NCI-H2227 treated with DMSO at 0.1 percent for 48 hours (cell line): ENCODE results near the gene TSSC4.

ENCODE experiments used
- DNase-seq: peaks from one replicate; lab custom pipeline; 2025; lab: John Stamatoyannopoulos, UW

The TSSC4 gene

GRCh38 chr11:2386591-2386990 is 14.0 kb upstream of the TSSC4 start:
- DNase-seq: no peak

- DNase-seq: no peak
These were observed 13.1 kb upstream of the TSSC4 start for GRCh38 chr11:2387266-2387987.

- no peak for DNase-seq
These were observed 11.8 kb upstream of the TSSC4 start for GRCh38 chr11:2388431-2389376.

GRCh38 chr11:2389377-2390026 is 11.0 kb upstream of the TSSC4 start:
- no peak for DNase-seq

- no peak for DNase-seq
These were observed 10.3 kb upstream of the TSSC4 start for GRCh38 chr11:2390091-2390724.

- peak; percentile 34 for DNase-seq
These were observed 9.8 kb upstream of the TSSC4 start for GRCh38 chr11:2390725-2391151.

- no peak for DNase-seq
These were observed 9.2 kb upstream of the TSSC4 start for GRCh38 chr11:2391181-2391975.

GRCh38 chr11:2392241-2392959 is 8.2 kb upstream of the TSSC4 start:
- no peak for DNase-seq

GRCh38 chr11:2393111-2393868 is 7.3 kb upstream of the TSSC4 start:
- DNase-seq: no peak

GRCh38 chr11:2393941-2394817 is 6.4 kb upstream of the TSSC4 start:
- no peak for DNase-seq

GRCh38 chr11:2394818-2395105 is 5.8 kb upstream of the TSSC4 start:
- DNase-seq: no peak

- DNase-seq: no peak
These were observed 5.3 kb upstream of the TSSC4 start for GRCh38 chr11:2395211-2395730.

- no peak for DNase-seq
These were observed 4.7 kb upstream of the TSSC4 start for GRCh38 chr11:2395856-2396255.

GRCh38 chr11:2396471-2396870 is 4.1 kb upstream of the TSSC4 start:
- DNase-seq: no peak

GRCh38 chr11:2397005-2397404 is 3.5 kb upstream of the TSSC4 start:
- no peak for DNase-seq

GRCh38 chr11:2398664-2399355 is 1.7 kb upstream of the TSSC4 start:
- DNase-seq: peak; percentile 45

- DNase-seq: no peak
These were observed 972 bp upstream of the TSSC4 start for GRCh38 chr11:2399488-2400068.
